Measurements from ENCODE around the gene ZRANB3.
"Not testable (repeated sequence)": the region's sequence is repeated elsewhere in the genome, so short reads cannot be mapped to it uniquely, and the experiment has no call there.

- TF ChIP-seq ZNF354B (CRISPR knock-in tag; IDR thresholded peaks at IDR 0.05); ZKSCAN5 (CRISPR knock-in tag; IDR thresholded peaks at IDR 0.05); ZFP41 (CRISPR knock-in tag; IDR thresholded peaks at IDR 0.05; ENCODE audit: borderline replicate concordance); NONO (IDR thresholded peaks at IDR 0.05); NONO (CRISPR knock-in tag; conservative IDR thresholded peaks at IDR 0.05); MAFK (conservative IDR thresholded peaks at IDR 0.05 in 1 of 2, IDR thresholded peaks at IDR 0.05 in 1 of 2; ENCODE audit: low read length in 2 of 2); CHD4 (IDR thresholded peaks at IDR 0.05; ENCODE audit: borderline replicate concordance, low read length); CEBPB (IDR thresholded peaks at IDR 0.05; ENCODE audit: borderline replicate concordance, low read depth, low read length); XRCC5 (optimal IDR thresholded peaks at IDR 0.05; ENCODE audit: low read length); ARNT (IDR thresholded peaks at IDR 0.05); SP4 (CRISPR knock-in tag; IDR thresholded peaks at IDR 0.05); MED8 (CRISPR knock-in tag; IDR thresholded peaks at IDR 0.05; ENCODE audit: insufficient replicate concordance): not testable (repeated sequence)
- TF ChIP-seq, protein P1, sequence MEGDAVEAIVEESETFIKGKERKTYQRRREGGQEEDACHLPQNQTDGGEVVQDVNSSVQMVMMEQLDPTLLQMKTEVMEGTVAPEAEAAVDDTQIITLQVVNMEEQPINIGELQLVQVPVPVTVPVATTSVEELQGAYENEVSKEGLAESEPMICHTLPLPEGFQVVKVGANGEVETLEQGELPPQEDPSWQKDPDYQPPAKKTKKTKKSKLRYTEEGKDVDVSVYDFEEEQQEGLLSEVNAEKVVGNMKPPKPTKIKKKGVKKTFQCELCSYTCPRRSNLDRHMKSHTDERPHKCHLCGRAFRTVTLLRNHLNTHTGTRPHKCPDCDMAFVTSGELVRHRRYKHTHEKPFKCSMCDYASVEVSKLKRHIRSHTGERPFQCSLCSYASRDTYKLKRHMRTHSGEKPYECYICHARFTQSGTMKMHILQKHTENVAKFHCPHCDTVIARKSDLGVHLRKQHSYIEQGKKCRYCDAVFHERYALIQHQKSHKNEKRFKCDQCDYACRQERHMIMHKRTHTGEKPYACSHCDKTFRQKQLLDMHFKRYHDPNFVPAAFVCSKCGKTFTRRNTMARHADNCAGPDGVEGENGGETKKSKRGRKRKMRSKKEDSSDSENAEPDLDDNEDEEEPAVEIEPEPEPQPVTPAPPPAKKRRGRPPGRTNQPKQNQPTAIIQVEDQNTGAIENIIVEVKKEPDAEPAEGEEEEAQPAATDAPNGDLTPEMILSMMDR (CRISPR knock-in tag; IDR thresholded peaks at IDR 0.05), result not testable (repeated sequence)
Observed at GRCh38 chr2:135105513-135106316, 425.3 kb downstream of the ZRANB3 start.

Data from HepG2 (cell line).